Ovary (tissue), 3 donors: ENCODE results near the gene TAP2.

ENCODE experiments used
- EP300 ChIP-seq: sonication (generic); formaldehyde crosslinking; IDR thresholded peaks from one replicate; pipeline ENCODE4 v1.6.1; 2017; ENCODE audit warnings: antibody characterized with exemption
- POLR2A ChIP-seq: fragments of 450-650 bp; IDR thresholded peaks from one replicate; pipeline ENCODE4 v1.6.1; 2017; ENCODE audit warnings: antibody characterized with exemption, mild to moderate bottlenecking, moderate library complexity
- TF ChIP-seq, protein P1 (sequence below), 3 donors: fragments of 450-650 bp in 2 of 3; fragments of 200-600 bp in 1 of 3; IDR thresholded peaks; one replicate each; pipeline versions ENCODE4 v1.5.1 to v1.8.0; 2016 to 2022; ENCODE audit warnings: antibody characterized with exemption in 3 of 3, mild to moderate bottlenecking in 1 of 3
- donor health status: DM: no; HTN: no; CAD: no.

DNA sequence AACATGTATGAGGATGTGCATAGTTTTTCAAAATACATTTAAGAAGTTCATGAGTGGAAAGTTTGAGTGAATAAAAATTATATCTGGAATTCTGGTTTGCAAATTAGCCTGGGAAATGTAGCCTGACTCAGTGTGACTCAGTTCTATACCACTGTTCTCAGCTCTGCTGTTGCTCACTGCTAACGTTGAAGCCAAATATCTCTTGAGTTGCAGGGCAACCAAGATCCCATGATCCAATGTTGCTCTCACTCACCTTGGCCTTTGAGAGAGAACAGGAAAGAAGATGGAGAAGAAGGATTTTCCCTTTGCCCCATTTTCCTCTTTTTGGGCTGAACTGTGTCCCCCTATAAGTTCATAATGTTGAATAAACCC is 44.3 kb upstream of the TAP2 start:
- TF ChIP-seq, protein P1, sequence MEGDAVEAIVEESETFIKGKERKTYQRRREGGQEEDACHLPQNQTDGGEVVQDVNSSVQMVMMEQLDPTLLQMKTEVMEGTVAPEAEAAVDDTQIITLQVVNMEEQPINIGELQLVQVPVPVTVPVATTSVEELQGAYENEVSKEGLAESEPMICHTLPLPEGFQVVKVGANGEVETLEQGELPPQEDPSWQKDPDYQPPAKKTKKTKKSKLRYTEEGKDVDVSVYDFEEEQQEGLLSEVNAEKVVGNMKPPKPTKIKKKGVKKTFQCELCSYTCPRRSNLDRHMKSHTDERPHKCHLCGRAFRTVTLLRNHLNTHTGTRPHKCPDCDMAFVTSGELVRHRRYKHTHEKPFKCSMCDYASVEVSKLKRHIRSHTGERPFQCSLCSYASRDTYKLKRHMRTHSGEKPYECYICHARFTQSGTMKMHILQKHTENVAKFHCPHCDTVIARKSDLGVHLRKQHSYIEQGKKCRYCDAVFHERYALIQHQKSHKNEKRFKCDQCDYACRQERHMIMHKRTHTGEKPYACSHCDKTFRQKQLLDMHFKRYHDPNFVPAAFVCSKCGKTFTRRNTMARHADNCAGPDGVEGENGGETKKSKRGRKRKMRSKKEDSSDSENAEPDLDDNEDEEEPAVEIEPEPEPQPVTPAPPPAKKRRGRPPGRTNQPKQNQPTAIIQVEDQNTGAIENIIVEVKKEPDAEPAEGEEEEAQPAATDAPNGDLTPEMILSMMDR (IDR thresholded peaks at IDR 0.05) = no peak
- TF ChIP-seq POLR2A = no peak
- TF ChIP-seq EP300 = no peak
